DOHH2 (cell line): ENCODE results near the gene ITPK1.

Experiments used
- EZH2phosphoT487 ChIP-seq: fragments of 200-600 bp; sonication (generic); IDR thresholded peaks from 2 replicates; pipeline ENCODE4 v1.6.1; 2017; ENCODE audit warnings: borderline replicate concordance, mild to moderate bottlenecking, antibody characterized with exemption, low read length, moderate library complexity, mixed read lengths
- TF ChIP-seq, protein P1 (sequence below): fragments of 200-600 bp; sonication (generic); IDR thresholded peaks from one replicate; pipeline ENCODE4 v1.5.1; 2014; ENCODE audit warnings: antibody characterized with exemption, mild to moderate bottlenecking, low read depth, low read length; ENCODE audit not compliant: poor library complexity, severe bottlenecking

DNA sequence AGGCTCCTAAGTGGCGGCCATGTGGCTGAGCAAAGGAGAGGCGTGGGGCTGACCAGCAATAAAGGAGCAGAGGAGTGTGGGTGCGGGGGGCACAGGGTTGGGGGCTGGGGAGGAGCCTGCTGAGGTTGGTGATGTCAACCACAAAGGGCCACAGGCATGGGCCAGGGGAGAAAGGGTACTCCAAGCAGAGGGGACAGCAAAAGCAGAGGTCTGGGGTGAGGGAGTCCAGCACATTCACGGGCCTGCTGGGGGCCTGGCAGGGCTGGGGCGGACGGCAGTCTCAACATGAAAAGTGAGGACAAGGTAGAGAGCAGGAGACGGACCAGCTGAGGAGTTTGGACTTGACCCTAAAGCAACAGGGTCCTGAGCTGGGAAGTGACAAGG is 111.0 kb downstream of the ITPK1 start:
- TF ChIP-seq, protein P1, sequence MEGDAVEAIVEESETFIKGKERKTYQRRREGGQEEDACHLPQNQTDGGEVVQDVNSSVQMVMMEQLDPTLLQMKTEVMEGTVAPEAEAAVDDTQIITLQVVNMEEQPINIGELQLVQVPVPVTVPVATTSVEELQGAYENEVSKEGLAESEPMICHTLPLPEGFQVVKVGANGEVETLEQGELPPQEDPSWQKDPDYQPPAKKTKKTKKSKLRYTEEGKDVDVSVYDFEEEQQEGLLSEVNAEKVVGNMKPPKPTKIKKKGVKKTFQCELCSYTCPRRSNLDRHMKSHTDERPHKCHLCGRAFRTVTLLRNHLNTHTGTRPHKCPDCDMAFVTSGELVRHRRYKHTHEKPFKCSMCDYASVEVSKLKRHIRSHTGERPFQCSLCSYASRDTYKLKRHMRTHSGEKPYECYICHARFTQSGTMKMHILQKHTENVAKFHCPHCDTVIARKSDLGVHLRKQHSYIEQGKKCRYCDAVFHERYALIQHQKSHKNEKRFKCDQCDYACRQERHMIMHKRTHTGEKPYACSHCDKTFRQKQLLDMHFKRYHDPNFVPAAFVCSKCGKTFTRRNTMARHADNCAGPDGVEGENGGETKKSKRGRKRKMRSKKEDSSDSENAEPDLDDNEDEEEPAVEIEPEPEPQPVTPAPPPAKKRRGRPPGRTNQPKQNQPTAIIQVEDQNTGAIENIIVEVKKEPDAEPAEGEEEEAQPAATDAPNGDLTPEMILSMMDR = no peak
- TF ChIP-seq EZH2phosphoT487 = no peak
